Keratinocyte (primary cell): ENCODE data around the gene SIX6.

Experiments used
- CTCF ChIP-seq, 3 experiments: IDR thresholded peaks in 1 of 3; conservative IDR thresholded peaks in 1 of 3; optimal IDR thresholded peaks in 1 of 3; 2 replicates in 2 of 3; 3 replicates in 1 of 3; pipeline versions ENCODE3 to v1.5.1; 2011; ENCODE audit warnings: low read length in 3 of 3, mild to moderate bottlenecking in 3 of 3, moderate library complexity in 2 of 3, control low read depth in 1 of 3, inconsistent platforms in 1 of 3; ENCODE audit not compliant: insufficient read depth in 2 of 3; ENCODE audit errors: extremely low read depth in 1 of 3
- EZH2 ChIP-seq: IDR thresholded peaks from one replicate; pipeline ENCODE4 v1.6.1; 2012; ENCODE audit warnings: inconsistent platforms, mild to moderate bottlenecking, low read length, moderate library complexity

- TF ChIP-seq CTCF (optimal IDR thresholded peaks at IDR 0.05 in 1 of 3, IDR thresholded peaks at IDR 0.05 in 1 of 3, conservative IDR thresholded peaks at IDR 0.05 in 1 of 3; ENCODE audit: extremely low read depth in 1 of 3, insufficient read depth in 2 of 3, low read length in 3 of 3) = no peak
- peak; percentile 82 for TF ChIP-seq EZH2
Measured at GRCh38 chr14:60510951-60511599, 2.1 kb downstream of the SIX6 start.
